Ovary (tissue), 3 donors: ENCODE data around the gene TNFRSF21.

ENCODE experiments used
- CTCF ChIP-seq, 3 donors: fragments of 450-650 bp in 2 of 3; fragments of 200-600 bp in 1 of 3; IDR thresholded peaks; one replicate each; pipeline versions ENCODE4 v1.5.1 to v1.8.0; 2016 to 2022; ENCODE audit warnings: antibody characterized with exemption in 3 of 3, mild to moderate bottlenecking in 1 of 3
- EP300 ChIP-seq: sonication (generic); formaldehyde crosslinking; IDR thresholded peaks from one replicate; pipeline ENCODE4 v1.6.1; 2017; ENCODE audit warnings: antibody characterized with exemption
- POLR2A ChIP-seq: fragments of 450-650 bp; IDR thresholded peaks from one replicate; pipeline ENCODE4 v1.6.1; 2017; ENCODE audit warnings: antibody characterized with exemption, mild to moderate bottlenecking, moderate library complexity
- donor health status: DM: no; HTN: no; CAD: no.

GRCh38 chr6:47335466-47335865 is 25.8 kb upstream of the TNFRSF21 start:
- TF ChIP-seq POLR2A, result no peak
- no peak for TF ChIP-seq CTCF (IDR thresholded peaks at IDR 0.05)
- TF ChIP-seq EP300, result no peak
